Measurements from ENCODE around the gene BCL11B.

GRCh38 chr14:99174770-99175319 lies 97.2 kb downstream of the BCL11B start:
- TF ChIP-seq GATA2 (IDR thresholded peaks at IDR 0.05; ENCODE audit: low read depth, low read length) (no peak), GATA3 (IDR thresholded peaks at IDR 0.05; ENCODE audit: low read depth, low read length) (no peak)

All from SH-SY5Y (cell line).